A549 (cell line): ENCODE measurements around the gene SCG2. TPM values are rescaled to one million over a fixed set of nuclear protein-coding genes. Genes with fewer than 3 reads are reported as not detected.
A peak's percentile ranks its signal among the peaks of the same experiment; 100 is the strongest.

Experiments used
- CTCF ChIP-seq: fragments of >200 bp; sonication (Bioruptor Twin); formaldehyde crosslinking; IDR thresholded peaks from 3 replicates; pipeline ENCODE4 v1.5.1; 2016
- EHF ChIP-seq: fragments of 250-450 bp; sonication (Bioruptor Pico); IDR thresholded peaks from 2 replicates; pipeline ENCODE4 v1.5.0; 2020; ENCODE audit warnings: mild to moderate bottlenecking
- EHMT2 ChIP-seq: fragments of 200-600 bp; sonication (generic); IDR thresholded peaks from 2 replicates; pipeline ENCODE4 v1.6.1; 2016; ENCODE audit warnings: antibody characterized with exemption, low read depth, mild to moderate bottlenecking, moderate library complexity
- GATA3 ChIP-seq: IDR thresholded peaks from 2 replicates; pipeline ENCODE4 v1.6.1; 2012; ENCODE audit warnings: borderline replicate concordance
- HMGXB4 ChIP-seq: fragments of 250-450 bp; sonication (Bioruptor Pico); IDR thresholded peaks from 2 replicates; pipeline ENCODE4 v1.5.0; 2021; ENCODE audit warnings: mild to moderate bottlenecking, moderate library complexity, borderline replicate concordance
- HOXA7 ChIP-seq: fragments of 250-450 bp; sonication (Bioruptor Pico); IDR thresholded peaks from 2 replicates; pipeline ENCODE4 v1.5.0; 2020; ENCODE audit warnings: mild to moderate bottlenecking, moderate library complexity
- HOXB13 ChIP-seq: fragments of 250-450 bp; sonication (Bioruptor Pico); IDR thresholded peaks from 2 replicates; pipeline ENCODE4 v1.5.0; 2020; ENCODE audit warnings: low read depth, mild to moderate bottlenecking, moderate library complexity
- JUNB ChIP-seq: fragments of >200 bp; sonication (Bioruptor Twin); formaldehyde crosslinking; IDR thresholded peaks from 2 replicates; pipeline ENCODE4 v1.6.1; 2016
- KDM1A ChIP-seq: fragments of 200-600 bp; sonication (generic); IDR thresholded peaks from 2 replicates; pipeline ENCODE4 v1.6.1; 2016; ENCODE audit warnings: low read depth, mild to moderate bottlenecking
- MAFK ChIP-seq: fragments of 450-650 bp; IDR thresholded peaks from 2 replicates; pipeline ENCODE4 v1.6.1; 2014; ENCODE audit not compliant: partially characterized antibody
- MYC ChIP-seq: IDR thresholded peaks from 2 replicates; pipeline ENCODE4 v1.6.1; 2012; ENCODE audit warnings: mild to moderate bottlenecking, inconsistent platforms, low read length, improper control_type of control experiment, borderline replicate concordance
- NR3C1 ChIP-seq: fragments of >200 bp; sonication (Bioruptor Twin); formaldehyde crosslinking; IDR thresholded peaks from 3 replicates; pipeline ENCODE4 v1.6.1; 2017
- POLR2AphosphoS2 ChIP-seq: conservative IDR thresholded peaks from 2 replicates; pipeline ENCODE4 v1.6.1; 2012; ENCODE audit warnings: low read length, improper control_type of control experiment, inconsistent platforms
- REST ChIP-seq: fragments of 200-600 bp; sonication (generic); IDR thresholded peaks from 2 replicates; pipeline ENCODE4 v1.6.1; 2016; ENCODE audit warnings: antibody characterized with exemption, mild to moderate bottlenecking, moderate library complexity
- RFX5 ChIP-seq: fragments of 450-650 bp; IDR thresholded peaks from 2 replicates; pipeline ENCODE4 v1.7.1; 2014; ENCODE audit warnings: antibody characterized with exemption, mild to moderate bottlenecking, moderate library complexity
- ZSCAN20 ChIP-seq: fragments of 250-450 bp; sonication (Bioruptor Pico); IDR thresholded peaks from 2 replicates; pipeline ENCODE4 v1.8.0; 2022; ENCODE audit warnings: mild to moderate bottlenecking, moderate library complexity
- polyA plus RNA-seq, 4 experiments: library from polyadenylated mRNA; depleted of rRNA in 3 of 4; stranded (reverse); fragments of >200 nt; fragmentation: RNase III in 1 of 4; extraction: RNeasy Plus Mini Kit Qiagen cat#74134 plus additional on column Dnase treatment in 1 of 4; gene quantifications; 2 replicates in 3 of 4; 3 replicates in 1 of 4; pipeline ENCODE4 v1.2.3, GENCODE V29; 2011 to 2017
- TF ChIP-seq, protein P1 (sequence below): fragments of 150-350 bp; IDR thresholded peaks from 2 replicates; pipeline ENCODE4 v1.6.1; 2014; ENCODE audit warnings: low read depth, mild to moderate bottlenecking, low read length
- TF ChIP-seq, protein P2 (sequence below): IDR thresholded peaks from 2 replicates; pipeline ENCODE4 v1.6.1; 2012; ENCODE audit warnings: low read depth, borderline replicate concordance

The SCG2 gene
- polyA plus RNA-seq, 2 of the 4 experiments (the other 2 are of a cell fraction): 0.84 to 10.2 TPM

GRCh38 chr2:223613017-223613950 lies 11.1 kb upstream of the SCG2 start (continued):
- TF ChIP-seq EHMT2: no peak
- TF ChIP-seq NR3C1: no peak
- peak; percentile 95 for TF ChIP-seq MAFK
- 0 out of 2 replicates have a peak, but pooled peaks have one; percentile 33 for TF ChIP-seq GATA3
- TF ChIP-seq REST: no peak
- TF ChIP-seq HMGXB4 (CRISPR knock-in tag): no peak
- no peak for TF ChIP-seq CTCF
- no peak for TF ChIP-seq EHF (CRISPR knock-in tag)
- peak; percentile 55 for TF ChIP-seq JUNB
- TF ChIP-seq, protein P1, sequence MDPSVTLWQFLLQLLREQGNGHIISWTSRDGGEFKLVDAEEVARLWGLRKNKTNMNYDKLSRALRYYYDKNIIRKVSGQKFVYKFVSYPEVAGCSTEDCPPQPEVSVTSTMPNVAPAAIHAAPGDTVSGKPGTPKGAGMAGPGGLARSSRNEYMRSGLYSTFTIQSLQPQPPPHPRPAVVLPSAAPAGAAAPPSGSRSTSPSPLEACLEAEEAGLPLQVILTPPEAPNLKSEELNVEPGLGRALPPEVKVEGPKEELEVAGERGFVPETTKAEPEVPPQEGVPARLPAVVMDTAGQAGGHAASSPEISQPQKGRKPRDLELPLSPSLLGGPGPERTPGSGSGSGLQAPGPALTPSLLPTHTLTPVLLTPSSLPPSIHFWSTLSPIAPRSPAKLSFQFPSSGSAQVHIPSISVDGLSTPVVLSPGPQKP: no peak
- no peak for TF ChIP-seq POLR2AphosphoS2
- no peak for TF ChIP-seq HOXB13
- TF ChIP-seq KDM1A: no peak
- TF ChIP-seq MYC: no peak
- TF ChIP-seq, protein P2, sequence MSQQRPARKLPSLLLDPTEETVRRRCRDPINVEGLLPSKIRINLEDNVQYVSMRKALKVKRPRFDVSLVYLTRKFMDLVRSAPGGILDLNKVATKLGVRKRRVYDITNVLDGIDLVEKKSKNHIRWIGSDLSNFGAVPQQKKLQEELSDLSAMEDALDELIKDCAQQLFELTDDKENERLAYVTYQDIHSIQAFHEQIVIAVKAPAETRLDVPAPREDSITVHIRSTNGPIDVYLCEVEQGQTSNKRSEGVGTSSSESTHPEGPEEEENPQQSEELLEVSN: no peak
- no peak for TF ChIP-seq ZSCAN20
- no peak for TF ChIP-seq HOXA7
- no peak for TF ChIP-seq RFX5
